HepG2 (cell line): ENCODE measurements around the gene PGPEP1. TPM values are rescaled to one million over a fixed set of nuclear protein-coding genes. Genes with fewer than 3 reads are reported as not detected.

ENCODE experiments used
- SMAD3 ChIP-seq: sonication (generic); formaldehyde crosslinking; IDR thresholded peaks from 2 replicates; pipeline ENCODE4 v1.4.0; 2020; ENCODE audit warnings: missing genetic modification reagents
- SOX13 ChIP-seq, 3 experiments: fragments of 450-650 bp in 1 of 3; sonication (generic) in 1 of 3; formaldehyde crosslinking in 1 of 3; IDR thresholded peaks in 2 of 3; conservative IDR thresholded peaks in 1 of 3; 2 replicates each; pipeline versions ENCODE4 v1.5.0 to v1.6.1; 2016 to 2020; ENCODE audit warnings: antibody characterized with exemption in 1 of 3, mild to moderate bottlenecking in 1 of 3, missing compliant biosample characterization in 1 of 3, missing genetic modification reagents in 1 of 3, moderate library complexity in 1 of 3
- XBP1 ChIP-seq: sonication (generic); formaldehyde crosslinking; IDR thresholded peaks from 2 replicates; pipeline ENCODE4 v1.5.0; 2020; ENCODE audit warnings: missing genetic modification reagents
- ZBTB20 ChIP-seq: sonication (generic); formaldehyde crosslinking; IDR thresholded peaks from 2 replicates; pipeline ENCODE4 v1.8.1; 2023; ENCODE audit warnings: missing genetic modification reagents, low read depth, mild to moderate bottlenecking, borderline replicate concordance
- ZBTB38 ChIP-seq: sonication (generic); formaldehyde crosslinking; IDR thresholded peaks from 2 replicates; pipeline ENCODE4 v1.5.1; 2020; ENCODE audit warnings: mild to moderate bottlenecking, missing genetic modification reagents
- ZKSCAN1 ChIP-seq: fragments of 150-350 bp; IDR thresholded peaks from 2 replicates; pipeline ENCODE4 v1.6.1; 2014; ENCODE audit warnings: low read length
- ZNF20 ChIP-seq: sonication (generic); formaldehyde crosslinking; IDR thresholded peaks from 2 replicates; pipeline ENCODE4 v1.4.0; 2020; ENCODE audit warnings: mild to moderate bottlenecking, moderate library complexity, missing genetic modification reagents
- ZNF24 ChIP-seq: fragments of 450-650 bp; IDR thresholded peaks from 2 replicates; pipeline ENCODE4 v1.6.1; 2017; ENCODE audit warnings: antibody characterized with exemption, mild to moderate bottlenecking
- ZNF382 ChIP-seq: sonication (generic); formaldehyde crosslinking; IDR thresholded peaks from 2 replicates; pipeline ENCODE4 v1.5.0; 2020; ENCODE audit warnings: missing genetic modification reagents, mild to moderate bottlenecking, borderline replicate concordance
- ZNF451 ChIP-seq: sonication (generic); formaldehyde crosslinking; IDR thresholded peaks from 2 replicates; pipeline ENCODE4 v1.5.0; 2020; ENCODE audit warnings: mild to moderate bottlenecking, missing genetic modification reagents
- polyA plus RNA-seq, 8 experiments: library from polyadenylated mRNA; depleted of rRNA in 3 of 8; stranded (reverse) in 7 of 8; unstranded in 1 of 8; fragments of >200 nt; fragmentation: Illumina TruSeq in 4 of 8; extraction: Trizol in 4 of 8; gene quantifications; 2 replicates each; pipeline versions ENCODE4 v1.2.1 to v1.2.3, GENCODE V29; 2011 to 2016; ENCODE audit warnings: low read depth in 4 of 8, missing spikeins in 1 of 8, mixed read lengths in 1 of 8; ENCODE audit not compliant: insufficient read depth in 1 of 8
- total RNA-seq, 5 experiments: library from RNA; depleted of rRNA; stranded (reverse); fragments of >200 nt; fragmentation: Illumina TruSeq; extraction: Trizol; gene quantifications; 2 replicates each; pipeline ENCODE4 v1.2.3, GENCODE V29; 2016; ENCODE audit warnings: low read depth in 1 of 5
- TF ChIP-seq, protein P1 (sequence below), 2 experiments: sonication (generic) in 1 of 2; formaldehyde crosslinking in 1 of 2; IDR thresholded peaks; 2 replicates each; pipeline versions ENCODE4 v1.4.0 to v1.6.1; 2016 to 2020; ENCODE audit warnings: borderline replicate concordance in 1 of 2, low read depth in 1 of 2, mild to moderate bottlenecking in 1 of 2, missing genetic modification reagents in 1 of 2
- TF ChIP-seq, protein P2 (sequence below): sonication (generic); formaldehyde crosslinking; IDR thresholded peaks from 2 replicates; pipeline ENCODE4 v1.9.0; 2021; ENCODE audit warnings: missing genetic modification reagents, mild to moderate bottlenecking, borderline replicate concordance
- TF ChIP-seq, protein P3 (sequence below): sonication (generic); formaldehyde crosslinking; IDR thresholded peaks from 2 replicates; pipeline ENCODE4 v1.4.0; 2020; ENCODE audit warnings: missing genetic modification reagents
- TF ChIP-seq, protein P4 (sequence below), 2 experiments: fragments of 450-650 bp in 1 of 2; sonication (generic) in 1 of 2; formaldehyde crosslinking; IDR thresholded peaks; 2 replicates each; pipeline versions ENCODE4 v1.5.0 to v1.8.0; 2020 to 2022; ENCODE audit warnings: mild to moderate bottlenecking in 1 of 2, missing genetic modification reagents in 1 of 2

PGPEP1 gene
- total and polyA plus RNA-seq, 2 of the 13 experiments (the other 11 are each of a cell fraction or from before 2014, with no cell fraction given): 53.1 to 56.6 TPM

DNA sequence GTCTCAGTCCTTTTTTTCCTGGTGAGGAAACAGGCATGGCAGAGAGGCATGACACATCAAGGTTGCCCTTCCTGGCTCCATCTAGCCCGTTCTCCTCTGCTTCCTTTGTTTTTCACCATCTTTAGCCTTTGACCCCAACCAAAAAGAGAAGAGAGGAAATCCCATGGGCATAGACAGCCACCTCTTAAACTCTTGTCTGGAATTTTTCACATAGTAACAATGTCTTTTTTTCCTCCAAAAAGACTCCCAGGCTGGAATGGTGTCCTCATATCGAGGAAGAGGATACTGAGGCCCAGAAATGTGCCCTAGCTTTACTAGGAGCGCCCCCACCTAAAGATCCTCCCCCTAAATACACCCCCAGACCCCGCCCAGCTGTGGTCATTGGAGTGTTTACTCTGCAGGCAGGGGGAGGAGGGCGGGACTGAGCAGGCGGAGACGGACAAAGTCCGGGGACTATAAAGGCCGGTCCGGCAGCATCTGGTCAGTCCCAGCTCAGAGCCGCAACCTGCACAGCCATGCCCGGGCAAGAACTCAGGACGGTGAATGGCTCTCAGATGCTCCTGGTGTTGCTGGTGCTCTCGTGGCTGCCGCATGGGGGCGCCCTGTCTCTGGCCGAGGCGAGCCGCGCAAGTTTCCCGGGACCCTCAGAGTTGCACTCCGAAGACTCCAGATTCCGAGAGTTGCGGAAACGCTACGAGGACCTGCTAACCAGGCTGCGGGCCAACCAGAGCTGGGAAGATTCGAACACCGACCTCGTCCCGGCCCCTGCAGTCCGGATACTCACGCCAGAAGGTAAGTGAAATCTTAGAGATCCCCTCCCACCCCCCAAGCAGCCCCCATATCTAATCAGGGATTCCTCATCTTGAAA is 45.5 kb downstream of the PGPEP1 start, which contains the start of gene GDF15 (continued):
- TF ChIP-seq, protein P1, sequence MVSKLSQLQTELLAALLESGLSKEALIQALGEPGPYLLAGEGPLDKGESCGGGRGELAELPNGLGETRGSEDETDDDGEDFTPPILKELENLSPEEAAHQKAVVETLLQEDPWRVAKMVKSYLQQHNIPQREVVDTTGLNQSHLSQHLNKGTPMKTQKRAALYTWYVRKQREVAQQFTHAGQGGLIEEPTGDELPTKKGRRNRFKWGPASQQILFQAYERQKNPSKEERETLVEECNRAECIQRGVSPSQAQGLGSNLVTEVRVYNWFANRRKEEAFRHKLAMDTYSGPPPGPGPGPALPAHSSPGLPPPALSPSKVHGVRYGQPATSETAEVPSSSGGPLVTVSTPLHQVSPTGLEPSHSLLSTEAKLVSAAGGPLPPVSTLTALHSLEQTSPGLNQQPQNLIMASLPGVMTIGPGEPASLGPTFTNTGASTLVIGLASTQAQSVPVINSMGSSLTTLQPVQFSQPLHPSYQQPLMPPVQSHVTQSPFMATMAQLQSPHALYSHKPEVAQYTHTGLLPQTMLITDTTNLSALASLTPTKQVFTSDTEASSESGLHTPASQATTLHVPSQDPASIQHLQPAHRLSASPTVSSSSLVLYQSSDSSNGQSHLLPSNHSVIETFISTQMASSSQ (IDR thresholded peaks at IDR 0.05; ENCODE audit: low read depth): 0 out of 2 replicates have a peak, but pooled peaks have one; percentile 25
- TF ChIP-seq, protein P1 (CRISPR knock-in tag; IDR thresholded peaks at IDR 0.05; ENCODE audit: borderline replicate concordance): peak; percentile 79; the same call in 1 of the 2 replicates
- TF ChIP-seq ZNF451 (peak; percentile 93), SOX13 (IDR thresholded peaks at IDR 0.05) (peak; percentile 39; the same call in 1 of the 2 replicates), SOX13 (CRISPR knock-in tag; conservative IDR thresholded peaks at IDR 0.05 in 1 of 2, IDR thresholded peaks at IDR 0.05 in 1 of 2) (peak in 1 of 2 experiments; percentile 78; a peak in 1 of 4 replicates), ZNF382 (CRISPR knock-in tag) (no peak), SMAD3 (CRISPR knock-in tag) (peak; percentile 93), ZNF20 (no peak), ZKSCAN1 (no peak; the same call in 1 of the 2 replicates), ZBTB38 (CRISPR knock-in tag) (peak; percentile 94), ZBTB20 (CRISPR knock-in tag) (peak; percentile 77; the same call in 1 of the 2 replicates), XBP1 (peak; percentile 95), ZNF24 (0 out of 2 replicates have a peak, but pooled peaks have one; percentile 71)
- TF ChIP-seq, protein P2, sequence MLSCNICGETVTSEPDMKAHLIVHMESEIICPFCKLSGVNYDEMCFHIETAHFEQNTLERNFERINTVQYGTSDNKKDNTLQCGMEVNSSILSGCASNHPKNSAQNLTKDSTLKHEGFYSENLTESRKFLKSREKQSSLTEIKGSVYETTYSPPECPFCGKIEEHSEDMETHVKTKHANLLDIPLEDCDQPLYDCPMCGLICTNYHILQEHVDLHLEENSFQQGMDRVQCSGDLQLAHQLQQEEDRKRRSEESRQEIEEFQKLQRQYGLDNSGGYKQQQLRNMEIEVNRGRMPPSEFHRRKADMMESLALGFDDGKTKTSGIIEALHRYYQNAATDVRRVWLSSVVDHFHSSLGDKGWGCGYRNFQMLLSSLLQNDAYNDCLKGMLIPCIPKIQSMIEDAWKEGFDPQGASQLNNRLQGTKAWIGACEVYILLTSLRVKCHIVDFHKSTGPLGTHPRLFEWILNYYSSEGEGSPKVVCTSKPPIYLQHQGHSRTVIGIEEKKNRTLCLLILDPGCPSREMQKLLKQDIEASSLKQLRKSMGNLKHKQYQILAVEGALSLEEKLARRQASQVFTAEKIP (CRISPR knock-in tag): peak; percentile 22; the same call in 1 of the 2 replicates
- TF ChIP-seq, protein P3, sequence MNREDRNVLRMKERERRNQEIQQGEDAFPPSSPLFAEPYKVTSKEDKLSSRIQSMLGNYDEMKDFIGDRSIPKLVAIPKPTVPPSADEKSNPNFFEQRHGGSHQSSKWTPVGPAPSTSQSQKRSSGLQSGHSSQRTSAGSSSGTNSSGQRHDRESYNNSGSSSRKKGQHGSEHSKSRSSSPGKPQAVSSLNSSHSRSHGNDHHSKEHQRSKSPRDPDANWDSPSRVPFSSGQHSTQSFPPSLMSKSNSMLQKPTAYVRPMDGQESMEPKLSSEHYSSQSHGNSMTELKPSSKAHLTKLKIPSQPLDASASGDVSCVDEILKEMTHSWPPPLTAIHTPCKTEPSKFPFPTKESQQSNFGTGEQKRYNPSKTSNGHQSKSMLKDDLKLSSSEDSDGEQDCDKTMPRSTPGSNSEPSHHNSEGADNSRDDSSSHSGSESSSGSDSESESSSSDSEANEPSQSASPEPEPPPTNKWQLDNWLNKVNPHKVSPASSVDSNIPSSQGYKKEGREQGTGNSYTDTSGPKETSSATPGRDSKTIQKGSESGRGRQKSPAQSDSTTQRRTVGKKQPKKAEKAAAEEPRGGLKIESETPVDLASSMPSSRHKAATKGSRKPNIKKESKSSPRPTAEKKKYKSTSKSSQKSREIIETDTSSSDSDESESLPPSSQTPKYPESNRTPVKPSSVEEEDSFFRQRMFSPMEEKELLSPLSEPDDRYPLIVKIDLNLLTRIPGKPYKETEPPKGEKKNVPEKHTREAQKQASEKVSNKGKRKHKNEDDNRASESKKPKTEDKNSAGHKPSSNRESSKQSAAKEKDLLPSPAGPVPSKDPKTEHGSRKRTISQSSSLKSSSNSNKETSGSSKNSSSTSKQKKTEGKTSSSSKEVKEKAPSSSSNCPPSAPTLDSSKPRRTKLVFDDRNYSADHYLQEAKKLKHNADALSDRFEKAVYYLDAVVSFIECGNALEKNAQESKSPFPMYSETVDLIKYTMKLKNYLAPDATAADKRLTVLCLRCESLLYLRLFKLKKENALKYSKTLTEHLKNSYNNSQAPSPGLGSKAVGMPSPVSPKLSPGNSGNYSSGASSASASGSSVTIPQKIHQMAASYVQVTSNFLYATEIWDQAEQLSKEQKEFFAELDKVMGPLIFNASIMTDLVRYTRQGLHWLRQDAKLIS (CRISPR knock-in tag): peak; percentile 97
- TF ChIP-seq, protein P4, sequence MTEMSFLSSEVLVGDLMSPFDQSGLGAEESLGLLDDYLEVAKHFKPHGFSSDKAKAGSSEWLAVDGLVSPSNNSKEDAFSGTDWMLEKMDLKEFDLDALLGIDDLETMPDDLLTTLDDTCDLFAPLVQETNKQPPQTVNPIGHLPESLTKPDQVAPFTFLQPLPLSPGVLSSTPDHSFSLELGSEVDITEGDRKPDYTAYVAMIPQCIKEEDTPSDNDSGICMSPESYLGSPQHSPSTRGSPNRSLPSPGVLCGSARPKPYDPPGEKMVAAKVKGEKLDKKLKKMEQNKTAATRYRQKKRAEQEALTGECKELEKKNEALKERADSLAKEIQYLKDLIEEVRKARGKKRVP (CRISPR knock-in tag; IDR thresholded peaks at IDR 0.05): peak in 1 of 2 experiments; percentile 85; a peak in 2 of 4 replicates
